ENCODE data around the gene IFITM1.
"Not testable (repeated sequence)": the region's sequence is repeated elsewhere in the genome, so short reads cannot be mapped to it uniquely, and the experiment has no call there.

IFITM1 gene

GRCh38 chr11:308740-309665 lies 4.8 kb upstream of the IFITM1 start:
- DNase-seq (ENCODE audit: low spot score) = not testable (repeated sequence)

GRCh38 chr11:309979-310572 lies 3.8 kb upstream of the IFITM1 start:
- DNase-seq (ENCODE audit: low spot score) = not testable (repeated sequence)

- DNase-seq (ENCODE audit: low spot score) = not testable (repeated sequence)
Measured at GRCh38 chr11:311013-311748, 2.7 kb upstream of the IFITM1 start.

- DNase-seq (ENCODE audit: low spot score) = no peak
Measured at GRCh38 chr11:312092-312816, 1.6 kb upstream of the IFITM1 start.

GRCh38 chr11:313304-313786 lies 495 bp upstream of the IFITM1 start:
- no peak for DNase-seq (ENCODE audit: low spot score)

- DNase-seq (ENCODE audit: low spot score) = not testable (repeated sequence)
Measured at GRCh38 chr11:314554-314875, 675 bp downstream of the IFITM1 start.

GRCh38 chr11:315051-315481 lies 1.2 kb downstream of the IFITM1 start:
- no peak for DNase-seq (ENCODE audit: low spot score)

GRCh38 chr11:315516-315994 lies 1.7 kb downstream of the IFITM1 start:
- no peak for DNase-seq (ENCODE audit: low spot score)

- no peak for DNase-seq (ENCODE audit: low spot score)
Measured at GRCh38 chr11:316031-316701, 2.3 kb downstream of the IFITM1 start.

- DNase-seq (ENCODE audit: low spot score) = no peak
Measured at GRCh38 chr11:316891-317301, 3.1 kb downstream of the IFITM1 start.

GRCh38 chr11:317668-318404 lies 4.0 kb downstream of the IFITM1 start:
- not testable (repeated sequence) for DNase-seq (ENCODE audit: low spot score)

GRCh38 chr11:318405-319120 lies 4.7 kb downstream of the IFITM1 start:
- DNase-seq (ENCODE audit: low spot score) = not testable (repeated sequence)

GRCh38 chr11:319121-319887 lies 5.5 kb downstream of the IFITM1 start:
- not testable (repeated sequence) for DNase-seq (ENCODE audit: low spot score)

- not testable (repeated sequence) for DNase-seq (ENCODE audit: low spot score)
Measured at GRCh38 chr11:319888-320273, 6.0 kb downstream of the IFITM1 start.

- DNase-seq (ENCODE audit: low spot score) = no peak
Measured at GRCh38 chr11:324156-324555, 10.3 kb downstream of the IFITM1 start.

GRCh38 chr11:324593-325517 lies 11.0 kb downstream of the IFITM1 start:
- DNase-seq (ENCODE audit: low spot score) = not testable (repeated sequence)

- DNase-seq (ENCODE audit: low spot score) = no peak
Measured at GRCh38 chr11:325796-326591, 12.2 kb downstream of the IFITM1 start.
